GM19328 (cell line): ENCODE measurements around the gene GPAT2.
"Not testable (repeated sequence)": the region's sequence is repeated elsewhere in the genome, so short reads cannot be mapped to it uniquely, and the experiment has no call there.

ENCODE experiments used
- ATAC-seq: cut with Tn5 transposase; IDR thresholded peaks from one replicate; pipeline ENCODE4 v1.9.1; 2021; ENCODE audit warnings: mild to moderate bottlenecking, moderate library complexity; ENCODE audit not compliant: unreplicated experiment

The GPAT2 gene

GRCh38 chr2:95990884-95991283, 43.8 kb downstream of the GPAT2 start:
- not testable (repeated sequence) for ATAC-seq
